Activated T-helper 1 cell treated with anti-CD3 and anti-CD28 coated beads, Interleukin-12 subunit alpha, Interleukin-12 subunit beta, Interleukin-2, Interleukin-4 antibody, amounts not matched to agents 30 ng/mL and 10 ng/mL and 1 ng/mL, durations not matched to agents 14 hours and 24 hours and 36 hours (primary cell): ENCODE results near the gene CACNA1B. TPM values are rescaled to one million over a fixed set of nuclear protein-coding genes. Genes with fewer than 3 reads are reported as not detected.

Source experiments
- DNase-seq: peaks from one replicate; pipeline ENCODE4 v3.0.0; 2021; ENCODE audit warnings: low spot score
- H3K27ac Mint-ChIP-seq: one replicate; pipeline ENCODE4 v1.8.0; 2021; ENCODE audit warnings: mild to moderate bottlenecking, mixed read lengths
- H3K27me3 Mint-ChIP-seq: one replicate; pipeline ENCODE4 v1.8.0; 2022; ENCODE audit warnings: mild to moderate bottlenecking, moderate library complexity, mixed read lengths; ENCODE audit not compliant: insufficient read depth
- H3K36me3 Mint-ChIP-seq: one replicate; pipeline ENCODE4 v1.8.0; 2021; ENCODE audit warnings: low read depth, mixed read lengths
- H3K4me1 Mint-ChIP-seq: one replicate; pipeline ENCODE4 v1.8.0; 2021; ENCODE audit warnings: low read depth, mixed read lengths
- H3K4me3 Mint-ChIP-seq: one replicate; pipeline ENCODE4 v1.8.0; 2021; ENCODE audit warnings: mild to moderate bottlenecking, moderate library complexity, mixed read lengths
- H3K9me3 Mint-ChIP-seq: one replicate; pipeline ENCODE4 v1.8.0; 2021; ENCODE audit warnings: mixed read lengths
- intact Hi-C: fragments of 100-400 bp; cut with micrococcal nuclease; formaldehyde crosslinking; loops from one replicate; pipeline ENCODE4 v1.15.1; 2024
- total RNA-seq: library from RNA; stranded (reverse); gene quantifications from 2 replicates; pipeline ENCODE4 v1.2.3, GENCODE V29; 2022

Gene CACNA1B
- total RNA-seq, 1 donor from 2014 or later = not detected

DNA sequence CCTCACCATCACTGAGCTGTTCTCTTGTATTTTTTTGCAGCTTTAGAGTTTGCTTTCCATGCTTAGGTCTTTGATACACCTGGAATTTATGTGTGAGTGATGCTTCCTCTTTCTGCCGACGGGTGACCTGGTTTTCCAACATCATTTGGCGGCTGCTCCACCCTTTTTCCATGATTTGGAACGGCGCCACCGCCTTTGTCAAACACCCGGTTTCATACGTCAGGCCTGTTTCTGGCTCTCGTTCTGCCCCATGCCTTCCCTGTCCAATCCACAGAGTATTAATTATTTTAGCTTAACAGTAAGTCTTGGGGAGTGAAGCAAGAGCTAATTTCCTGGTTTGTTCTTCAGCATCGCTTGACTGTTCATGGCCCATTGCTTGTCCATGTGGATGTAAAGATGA lies 30.2 kb downstream of the CACNA1B start:
- peaks cover 2% of the 10 kb centered on the region for H3K27me3 Mint-ChIP-seq
- no peaks in the 10 kb centered on the region for H3K9me3 Mint-ChIP-seq
- no peak overlapping the region for H3K4me3 Mint-ChIP-seq
- intact Hi-C loops = no loop called here
- no peaks in the 10 kb centered on the region for H3K36me3 Mint-ChIP-seq
- no peak for DNase-seq
- H3K4me1 Mint-ChIP-seq = no peaks in the 10 kb centered on the region
- H3K27ac Mint-ChIP-seq = no peak overlapping the region

DNA sequence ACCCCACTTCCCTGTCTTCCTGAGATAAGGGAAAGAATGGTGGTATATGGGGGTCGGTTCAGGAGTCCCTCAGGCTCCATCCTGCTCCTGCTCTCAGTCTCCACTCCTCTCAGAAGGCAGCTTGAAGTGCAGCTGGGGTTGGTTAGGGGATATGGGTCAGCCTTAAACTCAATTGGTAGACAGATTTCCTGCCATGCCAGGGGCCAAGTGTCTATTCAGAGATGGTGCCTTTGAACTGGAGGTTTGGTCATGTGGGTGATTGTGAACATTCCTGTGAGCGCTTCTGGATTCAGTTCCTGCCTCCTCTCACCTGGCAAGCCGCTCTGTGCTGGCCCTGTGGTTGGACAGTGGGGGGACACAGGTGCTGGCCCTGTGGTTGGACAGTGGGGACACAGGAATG lies 35.1 kb downstream of the CACNA1B start:
- intact Hi-C loops = no loop called here
- H3K4me1 Mint-ChIP-seq = no peaks in the 10 kb centered on the region
- H3K4me3 Mint-ChIP-seq = no peak overlapping the region
- no peak for DNase-seq
- no peaks in the 10 kb centered on the region for H3K36me3 Mint-ChIP-seq
- H3K27me3 Mint-ChIP-seq = peaks cover 2% of the 10 kb centered on the region
- no peaks in the 10 kb centered on the region for H3K9me3 Mint-ChIP-seq
- no peak overlapping the region for H3K27ac Mint-ChIP-seq

DNA sequence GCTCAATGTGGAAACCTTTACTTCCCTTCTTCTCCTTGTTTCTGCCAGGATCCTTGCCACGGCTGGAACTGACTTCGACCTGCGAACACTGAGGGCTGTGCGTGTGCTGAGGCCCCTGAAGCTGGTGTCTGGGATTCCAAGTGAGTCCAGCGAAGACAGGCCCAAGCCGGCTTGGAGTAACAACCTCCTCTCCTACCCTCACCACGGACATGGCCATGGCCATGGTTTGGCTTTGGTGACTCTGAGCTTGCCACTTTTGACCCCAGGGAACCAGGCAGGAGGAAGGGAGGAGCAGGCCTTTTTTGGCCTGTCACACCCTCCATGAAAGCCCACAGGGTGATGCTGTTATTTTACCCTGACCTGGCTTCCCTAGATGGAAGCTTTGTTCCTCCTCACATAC lies 35.5 kb downstream of the CACNA1B start:
- H3K27ac Mint-ChIP-seq = no peak overlapping the region
- no peak for DNase-seq
- H3K4me1 Mint-ChIP-seq = no peaks in the 10 kb centered on the region
- H3K36me3 Mint-ChIP-seq = no peaks in the 10 kb centered on the region
- no peak overlapping the region for H3K4me3 Mint-ChIP-seq
- intact Hi-C loops = no loop called here
- no peaks in the 10 kb centered on the region for H3K9me3 Mint-ChIP-seq
- peaks cover 2% of the 10 kb centered on the region for H3K27me3 Mint-ChIP-seq

DNA sequence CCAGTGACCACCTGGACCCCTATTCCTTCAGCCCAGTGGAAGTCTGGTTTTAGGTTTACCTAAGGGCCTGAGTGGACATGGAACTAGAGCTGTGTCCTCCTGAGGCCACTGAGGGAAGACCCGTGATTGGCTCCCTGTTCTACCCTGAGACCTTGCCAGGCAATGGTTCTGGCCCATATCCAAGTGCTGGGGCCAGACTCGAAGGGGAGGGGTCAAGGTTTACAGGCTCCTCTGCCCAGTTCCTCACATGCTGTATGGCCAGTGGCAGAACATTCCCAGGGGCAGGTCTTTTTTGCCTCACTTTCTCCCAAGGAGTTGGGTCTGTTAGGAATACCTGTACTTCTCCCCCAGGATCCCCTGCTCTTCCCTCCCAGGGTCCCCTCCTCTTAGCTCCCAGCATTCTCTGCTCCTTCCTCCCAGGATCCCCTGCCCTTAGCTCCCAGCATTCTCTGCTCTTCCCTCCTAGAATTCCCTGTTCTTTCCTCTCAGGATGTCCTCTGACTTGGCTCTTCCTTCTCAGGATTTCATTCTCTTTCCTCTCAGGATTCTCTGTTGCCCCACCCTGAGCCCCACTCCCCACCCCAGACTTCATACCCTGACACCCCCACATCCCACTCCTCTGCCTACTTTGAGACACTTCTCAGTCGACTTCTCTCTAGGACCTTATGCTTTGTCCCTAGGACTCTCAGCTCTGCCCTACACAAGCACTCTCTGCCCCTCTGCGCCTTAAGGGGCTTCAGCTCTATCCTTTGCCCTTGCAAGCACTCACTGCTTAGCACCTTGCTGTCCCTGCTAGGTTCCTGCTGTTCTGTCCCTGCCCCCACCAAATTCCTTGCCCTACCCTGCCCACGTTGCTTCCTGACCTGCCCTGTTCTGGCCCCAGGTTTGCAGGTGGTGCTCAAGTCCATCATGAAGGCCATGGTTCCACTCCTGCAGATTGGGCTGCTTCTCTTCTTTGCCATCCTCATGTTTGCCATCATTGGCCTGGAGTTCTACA lies 36.5 kb downstream of the CACNA1B start:
- no peak overlapping the region for H3K4me3 Mint-ChIP-seq
- H3K36me3 Mint-ChIP-seq = no peaks in the 10 kb centered on the region
- no peaks in the 10 kb centered on the region for H3K9me3 Mint-ChIP-seq
- H3K27me3 Mint-ChIP-seq = peaks cover 2% of the 10 kb centered on the region
- DNase-seq = no peak
- intact Hi-C loops = no loop called here
- H3K27ac Mint-ChIP-seq = no peak overlapping the region
- no peaks in the 10 kb centered on the region for H3K4me1 Mint-ChIP-seq

DNA sequence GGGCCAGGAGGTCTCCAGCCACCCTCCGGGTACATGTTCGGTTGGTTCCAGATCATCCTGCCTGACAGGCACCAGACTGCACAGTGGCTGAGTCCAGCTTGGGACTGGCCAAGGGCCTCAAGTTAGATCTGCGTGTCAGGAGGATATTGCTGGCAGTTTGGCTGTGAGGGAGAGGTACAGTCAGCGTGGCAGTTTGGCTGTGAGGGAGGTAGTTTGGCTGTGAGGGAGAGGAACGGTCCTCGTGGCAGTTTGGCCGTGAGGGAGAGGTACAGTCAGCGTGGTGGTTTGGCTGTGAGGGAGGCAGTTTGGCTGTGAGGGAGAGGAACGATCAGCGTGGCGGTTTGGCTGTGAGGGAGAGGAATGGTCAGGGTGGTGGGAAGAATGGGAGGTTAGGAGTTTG lies 39.0 kb downstream of the CACNA1B start:
- no peak overlapping the region for H3K27ac Mint-ChIP-seq
- H3K4me1 Mint-ChIP-seq = no peaks in the 10 kb centered on the region
- H3K9me3 Mint-ChIP-seq = no peaks in the 10 kb centered on the region
- H3K4me3 Mint-ChIP-seq = no peak overlapping the region
- intact Hi-C loops = no loop called here
- no peaks in the 10 kb centered on the region for H3K36me3 Mint-ChIP-seq
- no peak for DNase-seq
- H3K27me3 Mint-ChIP-seq = peaks cover 2% of the 10 kb centered on the region

DNA sequence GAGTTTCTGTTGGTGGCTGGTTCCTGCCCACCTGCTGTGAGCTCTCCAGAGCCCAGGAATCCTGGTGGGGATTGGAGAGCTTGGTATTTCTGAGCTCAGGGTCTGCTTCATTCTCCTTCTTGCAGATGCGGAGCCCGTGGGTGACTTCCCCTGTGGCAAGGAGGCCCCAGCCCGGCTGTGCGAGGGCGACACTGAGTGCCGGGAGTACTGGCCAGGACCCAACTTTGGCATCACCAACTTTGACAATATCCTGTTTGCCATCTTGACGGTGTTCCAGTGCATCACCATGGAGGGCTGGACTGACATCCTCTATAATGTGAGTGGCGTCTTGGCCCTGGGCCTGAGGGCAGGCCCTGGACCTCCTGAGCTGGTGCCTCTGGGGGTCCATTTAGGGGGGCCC lies 39.5 kb downstream of the CACNA1B start:
- no peaks in the 10 kb centered on the region for H3K36me3 Mint-ChIP-seq
- peaks cover 2% of the 10 kb centered on the region for H3K27me3 Mint-ChIP-seq
- H3K9me3 Mint-ChIP-seq = no peaks in the 10 kb centered on the region
- no peak overlapping the region for H3K4me3 Mint-ChIP-seq
- H3K27ac Mint-ChIP-seq = no peak overlapping the region
- no peak for DNase-seq
- intact Hi-C loops = no loop called here
- no peaks in the 10 kb centered on the region for H3K4me1 Mint-ChIP-seq

DNA sequence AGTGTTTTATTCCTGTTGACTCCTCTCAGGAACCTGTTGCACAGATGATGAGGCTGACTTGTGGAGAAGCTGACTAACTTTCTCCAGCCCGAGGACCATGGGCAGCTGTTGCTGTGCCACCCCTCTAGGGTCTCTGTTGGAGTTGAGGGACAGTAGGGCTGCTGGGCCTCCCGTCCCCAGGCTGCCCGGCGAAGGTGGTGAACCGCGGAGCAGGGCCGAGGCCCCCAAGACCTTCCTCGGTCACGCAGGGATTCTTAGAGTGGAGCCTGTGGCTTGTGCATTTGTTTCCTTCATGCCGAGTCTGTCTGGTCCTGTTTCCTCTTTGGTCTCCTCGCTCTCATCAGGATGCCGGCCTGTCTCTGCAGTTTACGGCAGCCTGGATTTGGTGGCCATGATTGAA lies 40.2 kb downstream of the CACNA1B start:
- no peak overlapping the region for H3K4me3 Mint-ChIP-seq
- intact Hi-C loops = no loop called here
- no peaks in the 10 kb centered on the region for H3K4me1 Mint-ChIP-seq

DNA sequence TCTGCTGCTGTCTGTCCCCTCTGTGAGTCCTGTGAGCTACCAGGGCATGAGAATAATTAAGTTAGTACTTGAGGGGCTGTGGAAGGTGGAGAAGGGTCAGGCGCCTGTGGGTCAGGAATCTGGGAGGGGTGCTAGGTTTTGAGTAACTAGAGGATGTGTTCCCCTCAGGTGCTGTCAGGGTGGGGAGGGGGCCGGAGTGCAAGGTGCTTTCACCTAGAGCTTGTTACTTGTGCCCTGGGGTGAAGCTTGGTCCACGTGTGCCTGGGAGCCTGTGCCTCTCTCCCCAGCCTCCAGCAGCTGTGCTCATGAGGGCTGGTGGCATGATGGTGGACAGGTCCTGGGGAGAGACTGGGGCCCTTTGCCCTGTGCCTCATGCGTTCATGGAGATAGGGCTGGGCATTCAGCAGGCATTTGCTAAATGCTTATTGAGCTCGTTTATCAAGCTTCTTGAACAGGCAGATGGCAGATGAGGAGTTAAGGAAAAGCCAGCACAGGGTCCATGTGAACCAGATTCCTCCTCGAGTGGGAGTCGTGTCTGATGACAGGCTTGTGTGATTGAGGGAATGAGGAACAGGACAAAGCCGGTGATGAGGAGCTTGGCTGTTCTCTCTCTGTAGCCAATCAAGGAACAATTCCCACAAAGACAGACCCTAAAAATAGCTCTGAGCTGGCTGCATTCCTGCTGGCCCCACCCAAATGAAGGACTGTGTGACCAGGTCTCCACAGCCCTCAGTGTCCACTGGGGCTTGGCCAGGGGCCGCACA lies 40.9 kb downstream of the CACNA1B start:
- no peak for DNase-seq
- Mint-ChIP-seq H3K27me3 (peaks cover 2% of the 10 kb centered on the region), H3K9me3 (no peaks in the 10 kb centered on the region), H3K36me3 (no peaks in the 10 kb centered on the region), H3K4me1 (no peaks in the 10 kb centered on the region), H3K4me3 (no peak overlapping the region), H3K27ac (no peak overlapping the region)
- intact Hi-C loops = no loop called here

More for the DNA sequence above, 40.2 kb downstream of the CACNA1B start:
- DNase-seq = no peak
- peaks cover 2% of the 10 kb centered on the region for H3K27me3 Mint-ChIP-seq
- H3K36me3 Mint-ChIP-seq = no peaks in the 10 kb centered on the region
- H3K27ac Mint-ChIP-seq = no peak overlapping the region
- no peaks in the 10 kb centered on the region for H3K9me3 Mint-ChIP-seq

DNA sequence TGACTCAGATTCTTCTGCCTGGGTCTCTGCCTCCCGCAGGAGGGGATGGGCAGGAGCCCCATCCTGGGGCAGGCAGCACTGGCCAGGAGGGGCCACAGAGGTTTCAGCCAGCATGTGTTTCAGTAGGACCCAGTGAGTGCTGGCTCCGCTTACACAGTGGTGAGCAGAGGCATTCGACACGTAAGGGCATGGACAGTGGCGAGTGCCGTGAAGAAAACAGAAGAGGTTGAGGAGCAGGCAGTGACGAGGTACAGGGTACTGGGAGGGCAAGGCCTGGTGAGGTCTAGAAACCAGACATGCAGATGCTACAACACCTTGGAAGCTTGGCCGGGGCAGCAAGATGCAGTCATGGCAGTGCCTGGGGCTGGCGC lies 41.5 kb downstream of the CACNA1B start:
- H3K27ac Mint-ChIP-seq = no peak overlapping the region
- no peak overlapping the region for H3K4me3 Mint-ChIP-seq
- intact Hi-C loops = no loop called here
- DNase-seq = no peak
- H3K36me3 Mint-ChIP-seq = no peaks in the 10 kb centered on the region
- no peaks in the 10 kb centered on the region for H3K4me1 Mint-ChIP-seq
- no peaks in the 10 kb centered on the region for H3K9me3 Mint-ChIP-seq
- H3K27me3 Mint-ChIP-seq = peaks cover 2% of the 10 kb centered on the region

DNA sequence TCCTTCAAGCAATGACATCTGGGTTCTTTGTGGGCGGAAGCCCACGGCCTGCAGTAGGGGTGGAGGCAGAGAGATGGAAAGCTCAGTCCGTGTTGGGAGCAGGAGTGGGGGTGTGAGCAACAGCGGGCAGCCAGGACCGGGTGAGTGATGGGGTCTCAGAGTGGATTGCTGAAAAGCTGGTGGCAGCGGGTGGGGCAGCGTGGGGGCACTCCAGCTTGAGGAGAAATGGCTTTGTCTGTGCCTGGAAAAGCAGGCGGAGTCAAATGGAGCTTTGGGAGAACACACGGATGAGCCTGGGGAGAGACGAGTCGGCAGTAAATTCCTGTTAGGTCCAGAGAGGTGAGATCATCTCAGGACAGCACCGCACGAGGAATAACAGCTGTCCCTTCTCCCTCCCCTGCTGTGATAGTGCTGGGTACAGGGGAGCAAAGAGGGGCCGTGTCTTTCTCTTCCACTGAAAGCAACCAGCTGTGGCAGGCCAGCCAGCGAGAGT lies 42.1 kb downstream of the CACNA1B start:
- no peak for DNase-seq
- no peak overlapping the region for H3K27ac Mint-ChIP-seq
- no peaks in the 10 kb centered on the region for H3K36me3 Mint-ChIP-seq
- H3K4me1 Mint-ChIP-seq = no peaks in the 10 kb centered on the region
- intact Hi-C loops = no loop called here
- no peaks in the 10 kb centered on the region for H3K9me3 Mint-ChIP-seq
- H3K27me3 Mint-ChIP-seq = peaks cover 2% of the 10 kb centered on the region
- no peak overlapping the region for H3K4me3 Mint-ChIP-seq

DNA sequence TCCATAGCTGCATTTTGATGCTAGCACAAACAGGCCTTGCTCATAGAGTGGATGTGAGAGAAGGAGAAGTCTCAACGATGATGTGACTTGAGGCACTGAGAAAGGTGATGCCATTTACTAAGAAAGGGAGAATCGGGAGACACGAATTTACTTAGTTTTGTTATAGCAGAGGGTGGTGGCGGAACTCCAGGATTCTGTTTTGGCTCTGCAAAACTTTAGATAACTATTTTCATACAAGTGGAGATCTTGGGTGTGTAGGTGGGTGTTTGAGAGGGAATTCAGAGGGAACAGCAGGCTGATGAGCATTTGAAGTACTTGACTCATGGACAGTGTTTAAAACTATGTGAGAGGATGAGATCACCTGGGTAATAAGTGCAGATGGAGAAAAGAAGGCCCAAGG lies 43.2 kb downstream of the CACNA1B start:
- intact Hi-C loops = no loop called here
- no peak for DNase-seq
- H3K4me3 Mint-ChIP-seq = no peak overlapping the region
- H3K36me3 Mint-ChIP-seq = no peaks in the 10 kb centered on the region
- H3K4me1 Mint-ChIP-seq = no peaks in the 10 kb centered on the region
- H3K27me3 Mint-ChIP-seq = peaks cover 2% of the 10 kb centered on the region
- no peak overlapping the region for H3K27ac Mint-ChIP-seq
- no peaks in the 10 kb centered on the region for H3K9me3 Mint-ChIP-seq

DNA sequence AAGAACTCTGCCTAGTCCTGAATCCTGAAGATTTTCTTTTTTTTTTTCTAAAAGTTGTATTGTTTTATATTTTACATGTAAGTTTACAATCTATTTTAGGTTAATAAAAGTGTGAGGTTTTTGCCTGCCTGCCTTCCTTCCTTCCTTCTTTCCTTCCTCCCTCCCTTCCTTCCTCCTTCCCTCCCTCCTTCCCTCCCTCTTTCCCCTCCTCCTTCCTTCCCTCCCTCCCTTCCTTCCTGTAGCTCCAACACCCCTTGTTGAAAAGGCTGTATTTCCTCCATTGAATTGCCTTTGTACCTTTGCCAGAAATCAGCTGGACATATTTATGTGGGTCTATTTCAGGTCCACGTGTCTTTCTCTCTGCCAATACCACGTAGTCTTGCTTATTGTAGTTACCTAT lies 46.6 kb downstream of the CACNA1B start:
- Mint-ChIP-seq H3K4me3 (no peak overlapping the region), H3K27ac (no peak overlapping the region), H3K36me3 (no peaks in the 10 kb centered on the region), H3K9me3 (no peaks in the 10 kb centered on the region), H3K4me1 (no peaks in the 10 kb centered on the region), H3K27me3 (no peaks in the 10 kb centered on the region)
- intact Hi-C loops = no loop called here
- DNase-seq = no peak

DNA sequence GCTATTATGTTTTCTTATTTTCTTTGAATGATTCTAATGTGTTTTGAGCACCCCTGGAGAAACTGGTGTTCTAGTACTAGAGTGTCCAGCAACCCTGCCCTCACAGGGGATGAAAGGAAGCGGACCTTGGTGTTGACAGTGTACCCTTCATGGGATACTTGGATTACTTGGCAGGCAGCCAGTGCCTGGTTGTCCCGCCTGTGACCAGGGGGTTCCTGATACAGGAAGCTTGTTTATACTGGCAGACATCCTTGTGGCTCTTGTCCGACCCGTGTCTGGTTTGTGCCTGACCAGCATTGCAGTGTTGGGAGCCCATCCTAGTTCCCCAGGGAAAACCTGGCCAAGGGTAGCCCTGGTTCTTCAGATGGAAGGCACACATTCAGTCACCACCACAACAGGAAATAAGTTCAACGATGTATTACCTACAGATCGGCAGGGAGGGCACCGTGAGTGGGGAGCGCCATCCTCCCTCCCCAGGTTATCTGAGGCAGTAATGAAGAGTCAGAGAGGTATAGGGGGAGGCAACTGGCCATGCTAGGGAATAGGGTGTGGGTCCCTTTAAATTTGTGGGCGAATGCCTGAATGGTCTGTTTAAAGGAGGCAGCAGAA lies 47.3 kb downstream of the CACNA1B start:
- DNase-seq = no peak
- H3K27ac Mint-ChIP-seq = no peak overlapping the region
- H3K4me1 Mint-ChIP-seq = no peaks in the 10 kb centered on the region
- no peaks in the 10 kb centered on the region for H3K9me3 Mint-ChIP-seq
- intact Hi-C loops = no loop called here
- H3K27me3 Mint-ChIP-seq = no peaks in the 10 kb centered on the region
- no peak overlapping the region for H3K4me3 Mint-ChIP-seq
- H3K36me3 Mint-ChIP-seq = no peaks in the 10 kb centered on the region
